Hematopoietic multipotent progenitor cell treated with erythropoietin and hydrocortisone succinate and interleukin-3 and kit ligand, for 8 days (in vitro differentiated cells): ENCODE results near the gene MKI67.
"Not testable (repeated sequence)": the region's sequence is repeated elsewhere in the genome, so short reads cannot be mapped to it uniquely, and the experiment has no call there.

Experiments
- DNase-seq: peaks from one replicate; pipeline ENCODE4 v3.0.0-alpha.2; 2015

The MKI67 gene, protein sequence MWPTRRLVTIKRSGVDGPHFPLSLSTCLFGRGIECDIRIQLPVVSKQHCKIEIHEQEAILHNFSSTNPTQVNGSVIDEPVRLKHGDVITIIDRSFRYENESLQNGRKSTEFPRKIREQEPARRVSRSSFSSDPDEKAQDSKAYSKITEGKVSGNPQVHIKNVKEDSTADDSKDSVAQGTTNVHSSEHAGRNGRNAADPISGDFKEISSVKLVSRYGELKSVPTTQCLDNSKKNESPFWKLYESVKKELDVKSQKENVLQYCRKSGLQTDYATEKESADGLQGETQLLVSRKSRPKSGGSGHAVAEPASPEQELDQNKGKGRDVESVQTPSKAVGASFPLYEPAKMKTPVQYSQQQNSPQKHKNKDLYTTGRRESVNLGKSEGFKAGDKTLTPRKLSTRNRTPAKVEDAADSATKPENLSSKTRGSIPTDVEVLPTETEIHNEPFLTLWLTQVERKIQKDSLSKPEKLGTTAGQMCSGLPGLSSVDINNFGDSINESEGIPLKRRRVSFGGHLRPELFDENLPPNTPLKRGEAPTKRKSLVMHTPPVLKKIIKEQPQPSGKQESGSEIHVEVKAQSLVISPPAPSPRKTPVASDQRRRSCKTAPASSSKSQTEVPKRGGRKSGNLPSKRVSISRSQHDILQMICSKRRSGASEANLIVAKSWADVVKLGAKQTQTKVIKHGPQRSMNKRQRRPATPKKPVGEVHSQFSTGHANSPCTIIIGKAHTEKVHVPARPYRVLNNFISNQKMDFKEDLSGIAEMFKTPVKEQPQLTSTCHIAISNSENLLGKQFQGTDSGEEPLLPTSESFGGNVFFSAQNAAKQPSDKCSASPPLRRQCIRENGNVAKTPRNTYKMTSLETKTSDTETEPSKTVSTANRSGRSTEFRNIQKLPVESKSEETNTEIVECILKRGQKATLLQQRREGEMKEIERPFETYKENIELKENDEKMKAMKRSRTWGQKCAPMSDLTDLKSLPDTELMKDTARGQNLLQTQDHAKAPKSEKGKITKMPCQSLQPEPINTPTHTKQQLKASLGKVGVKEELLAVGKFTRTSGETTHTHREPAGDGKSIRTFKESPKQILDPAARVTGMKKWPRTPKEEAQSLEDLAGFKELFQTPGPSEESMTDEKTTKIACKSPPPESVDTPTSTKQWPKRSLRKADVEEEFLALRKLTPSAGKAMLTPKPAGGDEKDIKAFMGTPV (N-terminal part only)

GRCh38 chr10:128125944-128126764, at the start of gene MKI67:
Gene MKI67, minus strand, starts transcription at chr10:128126423. Its CDS starts 756 bp downstream, at chr10:128125667.
- DNase-seq = peak; percentile 95

- no peak for DNase-seq
Observed at GRCh38 chr10:128174581-128175559, 48.6 kb upstream of the MKI67 start.

DNA sequence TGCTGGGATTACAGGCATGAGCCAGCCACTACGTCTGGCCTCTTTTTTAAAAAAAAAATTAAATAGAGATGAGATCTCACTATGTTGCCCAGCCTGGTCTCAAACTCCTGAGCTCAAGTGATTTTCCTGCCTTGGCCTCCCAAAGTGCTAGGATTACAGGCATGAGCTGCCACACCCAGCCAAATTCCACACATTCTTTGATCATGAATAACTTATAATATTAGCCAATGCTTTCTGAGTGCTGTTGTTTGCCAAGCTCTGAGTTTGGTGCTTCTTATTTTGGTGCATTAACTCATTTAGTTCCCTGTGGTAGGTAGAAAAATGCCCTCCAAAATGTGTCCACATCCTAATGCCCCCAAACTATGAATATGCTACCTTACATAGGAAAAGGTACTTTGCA, 47.2 kb upstream of the MKI67 start:
- no peak for DNase-seq

DNA sequence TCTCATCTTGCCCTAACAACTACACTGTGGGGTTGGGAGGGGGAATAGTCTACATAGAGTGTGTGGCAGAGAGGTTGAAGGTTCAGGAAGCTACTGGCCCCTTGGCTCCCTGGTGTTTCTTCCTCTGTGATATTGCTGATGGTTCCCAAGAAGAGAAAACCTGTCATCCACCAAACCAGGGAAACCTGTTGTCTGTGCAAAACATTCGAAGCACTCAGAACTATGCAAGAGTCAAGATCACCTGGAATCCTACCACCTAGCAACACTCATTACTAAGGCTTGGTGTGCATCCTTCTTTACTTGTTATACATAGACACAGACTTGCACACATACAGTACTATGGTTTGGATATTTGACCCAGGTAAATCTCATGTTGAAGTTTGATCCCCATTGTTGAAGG, 46.5 kb upstream of the MKI67 start:
- no peak for DNase-seq

DNA sequence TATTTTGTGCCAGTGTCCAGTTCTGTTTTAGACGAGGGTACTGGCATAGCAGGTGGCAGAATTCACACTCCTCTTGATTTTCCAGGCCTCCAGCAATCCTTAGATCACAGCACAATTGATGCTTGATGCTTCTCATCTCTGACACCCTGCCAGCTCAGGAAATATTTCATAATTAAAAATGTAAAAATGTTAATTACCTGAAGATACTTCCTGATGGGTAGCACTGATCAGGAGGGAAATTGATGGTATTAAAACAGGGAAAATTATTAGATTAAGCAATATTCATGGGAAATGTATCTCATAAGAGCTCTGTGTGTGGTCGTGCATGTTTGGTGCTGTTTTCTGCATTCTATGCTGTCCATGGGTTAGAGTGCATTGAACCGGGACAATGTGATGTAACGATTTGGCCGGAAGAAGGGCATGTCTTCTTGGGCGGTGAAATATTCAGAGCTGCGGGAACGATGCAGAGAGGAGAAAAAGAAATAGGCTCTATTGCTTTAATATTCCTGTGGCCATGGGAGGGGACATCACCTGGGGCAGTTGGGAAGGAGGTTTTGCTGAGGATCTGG, 43.7 kb upstream of the MKI67 start:
- DNase-seq = no peak

GRCh38 chr10:128167926-128168520, 41.8 kb upstream of the MKI67 start:
- DNase-seq = no peak

DNA sequence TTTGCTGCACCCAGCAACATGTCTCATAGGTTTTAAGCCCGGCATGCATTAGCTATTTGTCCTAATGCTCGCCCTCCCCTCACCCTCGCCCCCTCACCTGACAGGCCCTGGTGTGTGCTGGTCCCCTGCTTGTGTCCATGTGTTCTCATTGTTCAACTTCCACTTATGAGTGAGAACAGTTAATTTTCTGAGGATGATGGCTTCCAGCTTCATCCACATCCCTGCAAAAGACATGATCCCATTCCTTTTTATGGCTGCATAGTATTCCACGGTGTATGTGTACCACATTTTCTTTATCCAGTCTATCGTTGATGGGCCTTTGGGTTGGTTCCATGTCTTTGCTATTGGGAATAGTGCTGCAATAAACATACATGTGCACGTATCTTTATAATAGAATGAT, 40.9 kb upstream of the MKI67 start:
- DNase-seq = not testable (repeated sequence)

DNA sequence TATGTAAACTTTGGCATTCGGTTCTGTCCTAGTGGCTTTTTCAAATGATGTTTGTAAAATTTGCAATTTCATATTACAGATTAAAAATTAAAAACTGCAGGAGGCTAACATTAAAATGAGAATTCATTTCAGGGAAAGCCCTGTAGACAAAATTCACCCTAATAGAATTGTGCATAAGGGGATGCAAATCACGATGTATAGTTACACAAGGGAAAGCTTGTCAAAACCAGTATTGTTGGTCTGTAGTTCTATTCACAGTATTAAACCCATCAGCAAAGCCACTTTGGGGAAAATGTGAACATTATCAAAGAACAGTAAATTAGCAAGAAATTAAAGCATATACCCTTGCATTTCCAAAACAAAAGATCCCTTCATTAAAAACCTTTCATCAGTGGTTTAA, 39.9 kb upstream of the MKI67 start:
- DNase-seq = no peak

GRCh38 chr10:128165536-128165935, 39.3 kb upstream of the MKI67 start:
- DNase-seq = no peak

DNA sequence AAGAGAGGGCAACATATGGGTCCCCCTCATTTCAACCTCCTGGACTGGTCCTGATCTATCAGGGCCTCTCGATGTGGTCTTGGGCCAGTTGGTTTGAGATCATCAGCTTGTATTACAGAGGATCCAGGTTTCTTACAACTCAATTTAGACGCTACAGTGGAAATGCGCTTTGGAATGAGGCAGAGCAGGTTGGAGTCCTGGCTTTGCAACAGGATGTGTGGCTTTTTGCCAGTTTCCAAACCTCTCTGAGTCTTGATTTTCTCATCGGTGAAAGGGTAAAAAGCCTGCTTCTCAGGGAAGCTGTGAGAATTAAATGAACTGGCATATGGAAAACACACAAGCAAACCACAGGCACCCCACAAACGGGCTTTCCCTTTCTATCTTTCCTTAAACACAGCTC, 37.5 kb upstream of the MKI67 start:
- no peak for DNase-seq

GRCh38 chr10:128161031-128161430, 34.8 kb upstream of the MKI67 start:
- no peak for DNase-seq

- no peak for DNase-seq
Observed at GRCh38 chr10:128160297-128160711, 34.1 kb upstream of the MKI67 start.

DNA sequence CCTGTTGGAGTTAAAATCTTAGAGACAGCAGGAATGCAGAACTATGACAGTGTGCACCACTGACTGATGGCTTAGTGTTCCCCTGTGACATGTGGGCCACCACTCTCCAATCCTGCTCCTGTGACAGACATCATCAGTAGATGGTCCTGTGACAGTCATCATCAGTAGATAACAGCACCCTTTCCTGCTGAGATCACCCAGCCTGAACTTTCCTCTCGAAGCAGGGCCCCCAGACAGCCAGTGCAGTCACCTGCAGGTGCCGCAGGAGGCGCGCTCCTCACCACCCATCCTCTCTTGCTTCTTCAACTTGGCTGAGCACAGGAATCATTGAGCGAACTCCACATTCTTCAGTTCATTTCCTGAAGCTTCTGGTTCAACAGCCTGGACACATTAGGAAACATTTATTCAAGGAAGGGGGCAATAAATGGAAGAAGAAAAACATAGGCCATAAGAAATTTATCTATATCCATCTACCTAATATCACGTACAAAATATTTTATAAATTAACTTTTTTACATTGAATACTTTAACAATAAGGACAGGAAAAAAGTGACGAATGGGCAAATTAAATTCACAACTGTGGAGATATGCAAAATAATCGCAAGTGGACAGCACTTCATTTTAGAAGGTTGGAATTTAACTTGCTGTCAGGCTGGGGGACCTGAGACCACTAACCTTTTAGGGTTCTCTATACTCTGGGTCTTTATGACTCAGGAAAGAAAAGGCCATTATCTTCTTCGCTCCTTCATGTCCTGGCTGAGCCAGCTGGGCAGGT, 32.0 kb upstream of the MKI67 start:
- no peak for DNase-seq

DNA sequence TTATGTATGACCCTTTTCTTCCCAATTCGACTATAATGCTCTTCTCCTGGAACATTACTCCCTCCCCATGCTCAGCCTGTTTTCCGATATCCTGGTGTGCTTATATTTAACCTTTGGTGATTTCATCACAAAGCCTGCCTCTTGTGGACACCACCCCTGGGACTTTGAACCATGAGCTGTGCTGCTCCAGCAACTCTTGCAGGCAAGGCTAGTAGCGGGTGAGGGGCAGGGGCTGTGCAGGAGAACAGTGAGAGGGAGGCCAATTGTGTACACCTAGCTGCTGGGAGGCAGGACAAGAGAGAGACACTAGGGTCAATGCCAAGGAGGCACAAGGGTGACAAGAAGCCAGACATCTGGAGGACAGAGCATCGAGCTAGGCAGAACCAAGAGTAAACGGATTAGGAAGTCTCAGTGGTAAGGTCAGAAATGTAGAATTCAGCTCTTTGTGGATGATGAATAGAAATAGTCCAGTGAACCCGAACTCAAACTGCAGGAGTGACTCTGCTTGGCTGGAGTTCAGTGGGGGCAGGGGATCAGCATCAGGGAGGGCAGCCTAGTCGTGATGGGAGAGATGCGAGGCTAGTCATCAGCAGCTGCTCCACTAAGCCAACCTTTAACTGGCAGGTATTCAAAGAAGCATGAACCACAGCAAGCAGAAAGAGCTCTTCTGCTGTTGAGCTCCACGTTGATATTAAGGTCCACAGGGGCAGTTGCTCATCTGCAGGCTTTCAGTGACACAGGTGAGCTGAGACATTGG, 31.0 kb upstream of the MKI67 start:
- DNase-seq = no peak

GRCh38 chr10:128152741-128153580, 26.7 kb upstream of the MKI67 start:
- no peak for DNase-seq

GRCh38 chr10:128151031-128151430, 24.8 kb upstream of the MKI67 start:
- DNase-seq = no peak

GRCh38 chr10:128150561-128150960, 24.3 kb upstream of the MKI67 start:
- DNase-seq = no peak

GRCh38 chr10:128150045-128150493, 23.8 kb upstream of the MKI67 start:
- DNase-seq = peak; percentile 71
